DMS53 treated with DMSO at 0.1 percent for 48 hours (cell line): Measurements from ENCODE around the gene MIPEP.

ENCODE experiments used
- DNase-seq: peaks from one replicate; lab custom pipeline; 2025; ENCODE audit not compliant: unreplicated experiment; lab: John Stamatoyannopoulos, UW

MIPEP gene

GRCh38 chr13:23855360-23855759 lies 33.8 kb downstream of the MIPEP start:
- no peak for DNase-seq

GRCh38 chr13:23852351-23852750 lies 36.8 kb downstream of the MIPEP start:
- no peak for DNase-seq

GRCh38 chr13:23851106-23851505 lies 38.1 kb downstream of the MIPEP start:
- DNase-seq: no peak

GRCh38 chr13:23850134-23850533 lies 39.1 kb downstream of the MIPEP start:
- DNase-seq: no peak

GRCh38 chr13:23849670-23850069 lies 39.5 kb downstream of the MIPEP start:
- DNase-seq: no peak

- no peak for DNase-seq
These were observed 40.5 kb downstream of the MIPEP start for GRCh38 chr13:23848646-23849141.

GRCh38 chr13:23848019-23848418 lies 41.2 kb downstream of the MIPEP start:
- no peak for DNase-seq

GRCh38 chr13:23847497-23847896 lies 41.7 kb downstream of the MIPEP start:
- DNase-seq: no peak

GRCh38 chr13:23845105-23845725 lies 44.0 kb downstream of the MIPEP start:
- no peak for DNase-seq

- no peak for DNase-seq
These were observed 45.1 kb downstream of the MIPEP start for GRCh38 chr13:23844132-23844531.

GRCh38 chr13:23843436-23843835 lies 45.8 kb downstream of the MIPEP start:
- no peak for DNase-seq

GRCh38 chr13:23842406-23842805 lies 46.8 kb downstream of the MIPEP start:
- no peak for DNase-seq

- DNase-seq: no peak
These were observed 55.2 kb downstream of the MIPEP start for GRCh38 chr13:23833733-23834611.

GRCh38 chr13:23828866-23829265 lies 60.3 kb downstream of the MIPEP start:
- DNase-seq: no peak

GRCh38 chr13:23828086-23828485 lies 61.1 kb downstream of the MIPEP start:
- DNase-seq: no peak

GRCh38 chr13:23825179-23825578 lies 64.0 kb downstream of the MIPEP start:
- DNase-seq: no peak

GRCh38 chr13:23824371-23824770 lies 64.8 kb downstream of the MIPEP start:
- DNase-seq: no peak

- DNase-seq: no peak
These were observed 66.9 kb downstream of the MIPEP start for GRCh38 chr13:23822252-23822824.

- no peak for DNase-seq
These were observed 68.7 kb downstream of the MIPEP start for GRCh38 chr13:23820530-23820929.

- no peak for DNase-seq
These were observed 71.4 kb downstream of the MIPEP start for GRCh38 chr13:23817830-23818229.

GRCh38 chr13:23817136-23817535 lies 72.1 kb downstream of the MIPEP start:
- no peak for DNase-seq

- no peak for DNase-seq
These were observed 75.6 kb downstream of the MIPEP start for GRCh38 chr13:23813635-23814034.
